Measurements from ENCODE around the gene SPN.
"Not testable (repeated sequence)": the region's sequence is repeated elsewhere in the genome, so short reads cannot be mapped to it uniquely, and the experiment has no call there.

The SPN gene

GRCh38 chr16:29705030-29705429 is 42.0 kb downstream of the SPN start:
- H4K20me1 ChIP-seq (ENCODE audit: insufficient read depth, low read length) = no peaks in the 10 kb centered on the region
- H3K27ac ChIP-seq (ENCODE audit: low read length) = no peak overlapping the region
- peaks cover 17% of the 10 kb centered on the region for H3K4me1 ChIP-seq (ENCODE audit: low read length)
- H3K9me3 ChIP-seq (replicated peaks; ENCODE audit: insufficient read depth, low read length) = no peaks in the 10 kb centered on the region
- H3K79me2 ChIP-seq (ENCODE audit: low read length) = no peaks in the 10 kb centered on the region
- H2AFZ ChIP-seq (ENCODE audit: low read length) = no peak overlapping the region
- H3K9me2 ChIP-seq (replicated peaks; ENCODE audit: insufficient read depth, low read length) = no peaks in the 10 kb centered on the region
- no peak for TF ChIP-seq CTCF (IDR thresholded peaks at IDR 0.05; ENCODE audit: low read length)
- H3K36me3 ChIP-seq (replicated peaks; ENCODE audit: insufficient read depth, low read length) = no peaks in the 10 kb centered on the region
- H3K4me2 ChIP-seq (ENCODE audit: low read depth, low read length) = no peak overlapping the region
- no peak overlapping the region for H3K4me3 ChIP-seq (ENCODE audit: low read length)
- peaks cover 14% of the 10 kb centered on the region; the same call in 1 of the 2 replicates for H3F3A ChIP-seq (ENCODE audit: insufficient read depth, low read length)
- no peaks in the 10 kb centered on the region for H3K27me3 ChIP-seq (replicated peaks; ENCODE audit: insufficient read depth, low read length)
- no peak for DNase-seq
- no peak overlapping the region for H3K9ac ChIP-seq (ENCODE audit: low read length)

GRCh38 chr16:29707160-29707559 is 44.1 kb downstream of the SPN start:
- not testable (repeated sequence) for H3K4me2 ChIP-seq (ENCODE audit: low read depth, low read length); H3K27ac ChIP-seq (ENCODE audit: low read length); H3K4me1 ChIP-seq (ENCODE audit: low read length); H3K9ac ChIP-seq (ENCODE audit: low read length); DNase-seq; H3K9me3 ChIP-seq (replicated peaks; ENCODE audit: insufficient read depth, low read length); H3K27me3 ChIP-seq (replicated peaks; ENCODE audit: insufficient read depth, low read length); H4K20me1 ChIP-seq (ENCODE audit: insufficient read depth, low read length); H3K79me2 ChIP-seq (ENCODE audit: low read length); H3K36me3 ChIP-seq (replicated peaks; ENCODE audit: insufficient read depth, low read length); H3F3A ChIP-seq (ENCODE audit: insufficient read depth, low read length); H2AFZ ChIP-seq (ENCODE audit: low read length); H3K9me2 ChIP-seq (replicated peaks; ENCODE audit: insufficient read depth, low read length); H3K4me3 ChIP-seq (ENCODE audit: low read length)

GRCh38 chr16:29708917-29709600 is 46.0 kb downstream of the SPN start:
- no peaks in the 10 kb centered on the region for H3K79me2 ChIP-seq (ENCODE audit: low read length)
- H4K20me1 ChIP-seq (ENCODE audit: insufficient read depth, low read length) = no peaks in the 10 kb centered on the region
- no peak overlapping the region for H3K27ac ChIP-seq (ENCODE audit: low read length)
- no peak overlapping the region for H2AFZ ChIP-seq (ENCODE audit: low read length)
- no peak overlapping the region for H3K4me2 ChIP-seq (ENCODE audit: low read depth, low read length)
- no peaks in the 10 kb centered on the region for H3K27me3 ChIP-seq (replicated peaks; ENCODE audit: insufficient read depth, low read length)
- no peaks in the 10 kb centered on the region for H3K4me1 ChIP-seq (ENCODE audit: low read length)
- DNase-seq = no peak
- no peak overlapping the region for H3K4me3 ChIP-seq (ENCODE audit: low read length)
- H3K9me3 ChIP-seq (replicated peaks; ENCODE audit: insufficient read depth, low read length) = no peaks in the 10 kb centered on the region
- H3K9ac ChIP-seq (ENCODE audit: low read length) = no peak overlapping the region
- no peaks in the 10 kb centered on the region for H3F3A ChIP-seq (ENCODE audit: insufficient read depth, low read length)
- no peak for TF ChIP-seq EZH2 (optimal IDR thresholded peaks at IDR 0.05; ENCODE audit: low read depth, low read length)
- no peak for TF ChIP-seq CTCF (IDR thresholded peaks at IDR 0.05; ENCODE audit: low read length)
- TF ChIP-seq EZH2phosphoT487 (IDR thresholded peaks at IDR 0.05; ENCODE audit: low read length) = no peak
- no peaks in the 10 kb centered on the region for H3K36me3 ChIP-seq (replicated peaks; ENCODE audit: insufficient read depth, low read length)
- no peaks in the 10 kb centered on the region for H3K9me2 ChIP-seq (replicated peaks; ENCODE audit: insufficient read depth, low read length)

DNA sequence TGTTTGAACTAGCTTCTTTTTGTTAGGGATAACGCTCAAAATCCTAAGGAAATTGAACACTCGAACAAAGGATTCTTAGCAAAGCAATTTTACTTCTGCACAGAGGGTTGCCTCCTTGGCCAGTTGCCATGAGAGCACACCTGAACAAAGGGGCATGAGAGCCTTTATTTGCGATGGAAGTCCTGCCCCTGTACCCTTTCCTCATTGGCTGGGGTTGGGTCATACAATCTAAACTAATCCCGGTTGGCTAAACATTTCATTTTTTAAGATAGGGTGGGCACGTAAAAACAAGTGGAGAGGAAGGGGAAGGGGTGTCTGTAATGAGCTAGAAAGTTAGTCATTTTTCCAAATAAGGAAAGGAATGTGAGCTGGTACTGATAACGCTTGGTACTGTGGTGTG is 46.6 kb downstream of the SPN start:
- H2AFZ ChIP-seq (ENCODE audit: low read length); H3K9ac ChIP-seq (ENCODE audit: low read length); H3F3A ChIP-seq (ENCODE audit: insufficient read depth, low read length); H3K4me2 ChIP-seq (ENCODE audit: low read depth, low read length); H3K4me1 ChIP-seq (ENCODE audit: low read length); H3K27me3 ChIP-seq (replicated peaks; ENCODE audit: insufficient read depth, low read length); H3K9me3 ChIP-seq (replicated peaks; ENCODE audit: insufficient read depth, low read length); H3K36me3 ChIP-seq (replicated peaks; ENCODE audit: insufficient read depth, low read length); H4K20me1 ChIP-seq (ENCODE audit: insufficient read depth, low read length); H3K27ac ChIP-seq (ENCODE audit: low read length); H3K79me2 ChIP-seq (ENCODE audit: low read length); H3K4me3 ChIP-seq (ENCODE audit: low read length); H3K9me2 ChIP-seq (replicated peaks; ENCODE audit: insufficient read depth, low read length); DNase-seq: not testable (repeated sequence)
